ENCODE measurements around the gene LBH. TPM values are rescaled to one million over a fixed set of nuclear protein-coding genes. Genes with fewer than 3 reads are reported as not detected.

LBH gene
- total and polyA plus RNA-seq, 4 donors: 22.9 to 133 (median 81.3) TPM

DNA sequence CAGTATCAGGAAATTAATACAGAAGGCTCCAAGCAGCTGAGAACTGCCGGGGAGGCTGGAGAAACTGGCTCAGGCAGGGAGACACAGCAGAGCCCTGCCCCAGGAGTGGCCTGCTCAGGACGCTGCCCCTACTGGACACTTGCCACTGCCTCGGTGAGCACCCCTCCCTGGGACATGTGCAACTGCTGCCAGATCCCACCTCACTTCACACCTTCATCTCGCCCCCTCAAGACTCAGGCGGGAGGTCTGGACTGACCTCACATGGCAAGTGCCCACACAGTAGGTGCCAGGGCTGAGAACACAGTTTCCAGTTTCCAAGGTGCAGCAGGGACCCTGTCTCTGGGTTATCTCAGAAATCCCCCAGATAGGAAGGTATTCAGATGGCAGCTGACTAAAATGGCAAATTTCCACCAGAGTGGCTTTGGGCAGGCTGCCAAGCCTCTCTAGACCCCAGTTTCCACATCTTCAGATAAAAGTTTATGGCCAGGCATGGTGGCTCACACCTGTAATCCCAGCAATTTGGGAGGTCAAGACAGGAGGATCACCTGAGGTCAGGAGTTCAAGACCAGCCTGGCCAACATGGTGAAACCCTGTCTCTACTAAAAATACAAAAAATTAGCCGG, 33.7 kb upstream of the LBH start:
- Histone ChIP-seq H3K9ac (ENCODE audit: insufficient read depth in 1 of 2, low read length in 2 of 2) (no peak overlapping the region), H3K4me3 (no peak overlapping the region), H3K27me3 (ENCODE audit: control insufficient read depth in 3 of 3, insufficient read depth in 3 of 3, low read length in 2 of 3) (no peaks in the 10 kb centered on the region), H3K36me3 (ENCODE audit: control insufficient read depth in 4 of 4, insufficient read depth in 4 of 4, low read length in 4 of 4) (no peaks in the 10 kb centered on the region), H3K9me3 (ENCODE audit: control insufficient read depth in 4 of 4, insufficient read depth in 3 of 4, low read length in 3 of 4) (no peaks in the 10 kb centered on the region), H3K4me1 (ENCODE audit: control insufficient read depth in 5 of 5, insufficient read depth in 5 of 5, low read length in 5 of 5) (peaks cover 0 to 2% (median 0%) of the 10 kb centered on the region in 5 donors), H3K27ac (ENCODE audit: low read depth in 1 of 2, low read length in 1 of 2) (no peak overlapping the region)
- DNase-seq: no peak
- 83 to 89% methylated on average over 6 of the region's 6 CpGs for WGBS, 2 donors
- no peak for ATAC-seq (ENCODE audit: insufficient read depth, low FRiP score)
- TF ChIP-seq, protein P1, sequence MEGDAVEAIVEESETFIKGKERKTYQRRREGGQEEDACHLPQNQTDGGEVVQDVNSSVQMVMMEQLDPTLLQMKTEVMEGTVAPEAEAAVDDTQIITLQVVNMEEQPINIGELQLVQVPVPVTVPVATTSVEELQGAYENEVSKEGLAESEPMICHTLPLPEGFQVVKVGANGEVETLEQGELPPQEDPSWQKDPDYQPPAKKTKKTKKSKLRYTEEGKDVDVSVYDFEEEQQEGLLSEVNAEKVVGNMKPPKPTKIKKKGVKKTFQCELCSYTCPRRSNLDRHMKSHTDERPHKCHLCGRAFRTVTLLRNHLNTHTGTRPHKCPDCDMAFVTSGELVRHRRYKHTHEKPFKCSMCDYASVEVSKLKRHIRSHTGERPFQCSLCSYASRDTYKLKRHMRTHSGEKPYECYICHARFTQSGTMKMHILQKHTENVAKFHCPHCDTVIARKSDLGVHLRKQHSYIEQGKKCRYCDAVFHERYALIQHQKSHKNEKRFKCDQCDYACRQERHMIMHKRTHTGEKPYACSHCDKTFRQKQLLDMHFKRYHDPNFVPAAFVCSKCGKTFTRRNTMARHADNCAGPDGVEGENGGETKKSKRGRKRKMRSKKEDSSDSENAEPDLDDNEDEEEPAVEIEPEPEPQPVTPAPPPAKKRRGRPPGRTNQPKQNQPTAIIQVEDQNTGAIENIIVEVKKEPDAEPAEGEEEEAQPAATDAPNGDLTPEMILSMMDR (IDR thresholded peaks at IDR 0.05; ENCODE audit: control extremely low read depth, extremely low read depth): no peak

DNA sequence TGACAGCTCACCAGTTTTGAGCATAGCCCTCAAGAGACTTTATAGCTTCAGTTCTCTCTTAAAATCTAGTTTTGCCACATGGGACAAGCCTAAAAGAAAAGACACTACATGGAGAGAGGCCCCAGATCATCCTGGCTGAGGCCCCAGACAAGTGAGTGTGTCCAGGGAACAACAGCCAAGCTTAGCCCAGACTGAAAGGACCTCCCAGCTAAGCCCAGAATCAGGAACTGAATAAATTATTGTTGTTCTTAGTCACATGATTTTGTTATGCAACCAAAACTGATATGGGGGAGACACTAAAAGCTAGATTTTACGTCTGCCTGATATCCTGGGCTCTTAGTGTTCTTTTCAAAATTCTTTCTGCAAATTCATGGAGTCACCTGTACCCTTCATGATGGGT, 29.3 kb upstream of the LBH start:
- ATAC-seq (ENCODE audit: insufficient read depth, low FRiP score): no peak
- TF ChIP-seq, protein P1 (IDR thresholded peaks at IDR 0.05; ENCODE audit: control extremely low read depth, extremely low read depth): no peak
- no peak overlapping the region for H3K27ac ChIP-seq (ENCODE audit: low read depth in 1 of 2, low read length in 1 of 2)

DNA sequence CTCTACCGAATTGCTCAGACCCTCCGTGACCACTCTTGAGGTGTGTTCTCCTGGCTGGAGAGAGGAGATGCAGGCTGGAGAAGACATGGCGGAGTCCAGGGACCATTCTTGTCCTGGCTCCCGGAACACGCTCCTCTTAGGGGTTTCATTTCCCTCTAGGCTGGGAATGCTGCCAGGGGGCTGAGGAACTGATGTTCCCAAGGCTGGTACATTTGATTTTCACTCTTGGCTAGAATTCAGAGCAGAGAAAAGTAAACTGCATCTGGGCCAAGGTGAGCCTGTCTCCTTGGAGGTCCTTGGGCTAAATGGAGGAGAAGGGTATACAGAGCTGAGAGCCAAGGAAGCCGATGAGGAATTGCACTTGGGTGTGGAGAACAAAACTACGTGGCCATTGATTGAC, 28.2 kb upstream of the LBH start:
- H3K27ac ChIP-seq (ENCODE audit: low read depth in 1 of 2, low read length in 1 of 2): no peak overlapping the region

More for the DNA sequence above, 29.3 kb upstream of the LBH start:
- no peak overlapping the region for H3K4me3 ChIP-seq
- 17 to 41% methylated on average over 1 of the region's 1 CpG for WGBS, 2 donors
- H3K36me3 ChIP-seq (ENCODE audit: control insufficient read depth in 4 of 4, insufficient read depth in 4 of 4, low read length in 4 of 4): no peaks in the 10 kb centered on the region
- H3K4me1 ChIP-seq (ENCODE audit: control insufficient read depth in 5 of 5, insufficient read depth in 5 of 5, low read length in 5 of 5): peaks cover 0 to 5% (median 4%) of the 10 kb centered on the region in 5 donors
- peak; percentile 45 to 86 (median 71) for DNase-seq
- no peaks in the 10 kb centered on the region for H3K27me3 ChIP-seq (ENCODE audit: control insufficient read depth in 3 of 3, insufficient read depth in 3 of 3, low read length in 2 of 3)
- H3K9me3 ChIP-seq (ENCODE audit: control insufficient read depth in 4 of 4, insufficient read depth in 3 of 4, low read length in 3 of 4): no peaks in the 10 kb centered on the region
- no peak overlapping the region for H3K9ac ChIP-seq (ENCODE audit: insufficient read depth in 1 of 2, low read length in 2 of 2)

More for the DNA sequence above, 28.2 kb upstream of the LBH start:
- H3K4me3 ChIP-seq: no peak overlapping the region
- DNase-seq (no peak), ATAC-seq (ENCODE audit: insufficient read depth, low FRiP score) (no peak)
- H3K36me3 ChIP-seq (ENCODE audit: control insufficient read depth in 4 of 4, insufficient read depth in 4 of 4, low read length in 4 of 4): no peaks in the 10 kb centered on the region
- H3K9me3 ChIP-seq (ENCODE audit: control insufficient read depth in 4 of 4, insufficient read depth in 3 of 4, low read length in 3 of 4): no peaks in the 10 kb centered on the region
- H3K4me1 ChIP-seq (ENCODE audit: control insufficient read depth in 5 of 5, insufficient read depth in 5 of 5, low read length in 5 of 5): peaks cover 0 to 5% (median 4%) of the 10 kb centered on the region in 5 donors
- TF ChIP-seq, protein P1 (IDR thresholded peaks at IDR 0.05; ENCODE audit: control extremely low read depth, extremely low read depth): no peak
- no peaks in the 10 kb centered on the region for H3K27me3 ChIP-seq (ENCODE audit: control insufficient read depth in 3 of 3, insufficient read depth in 3 of 3, low read length in 2 of 3)
- WGBS, 2 donors: 70 to 89% methylated on average over 7 of the region's 7 CpGs
- H3K9ac ChIP-seq (ENCODE audit: insufficient read depth in 1 of 2, low read length in 2 of 2): no peak overlapping the region
